Measurements from ENCODE around the gene ALK.

- TF ChIP-seq POLR2AphosphoS5 (IDR thresholded peaks at IDR 0.05) (no peak), CTCF (IDR thresholded peaks at IDR 0.05) (no peak)
These were observed 357.7 kb downstream of the ALK start for GRCh38 chr2:29563697-29564096.

Data from esophagus muscularis mucosa (tissue), 3 donors.